Right kidney (tissue), 1 donor: ENCODE results near the gene UQCRH.
A peak's percentile ranks its signal among the peaks of the same experiment; 100 is the strongest.
"Not testable (repeated sequence)": the region's sequence is repeated elsewhere in the genome, so short reads cannot be mapped to it uniquely, and the experiment has no call there.

Experiments
- DNase-seq: peaks from one replicate; pipeline ENCODE4 v3.0.0-alpha.2; 2016

Gene UQCRH

DNA sequence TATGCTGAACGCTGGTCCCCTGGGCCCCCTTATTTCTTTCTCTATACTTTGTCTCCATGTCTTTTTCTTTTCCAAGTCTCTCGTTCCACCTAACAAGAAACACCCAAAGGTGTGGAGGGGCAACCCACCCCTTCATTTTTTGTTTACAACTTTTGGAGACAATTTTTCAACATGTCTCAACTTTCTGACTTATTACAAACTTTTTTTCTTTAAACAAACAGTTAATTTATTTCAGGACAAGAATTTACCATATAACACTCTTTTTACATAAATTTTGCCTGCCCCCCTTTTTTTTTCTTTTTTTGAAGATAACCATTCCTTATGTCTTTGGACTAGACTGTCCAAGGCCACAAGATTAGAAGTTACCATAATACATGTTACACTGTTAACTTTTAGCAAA, 26.9 kb downstream of the UQCRH start:
- not testable (repeated sequence) for DNase-seq

DNA sequence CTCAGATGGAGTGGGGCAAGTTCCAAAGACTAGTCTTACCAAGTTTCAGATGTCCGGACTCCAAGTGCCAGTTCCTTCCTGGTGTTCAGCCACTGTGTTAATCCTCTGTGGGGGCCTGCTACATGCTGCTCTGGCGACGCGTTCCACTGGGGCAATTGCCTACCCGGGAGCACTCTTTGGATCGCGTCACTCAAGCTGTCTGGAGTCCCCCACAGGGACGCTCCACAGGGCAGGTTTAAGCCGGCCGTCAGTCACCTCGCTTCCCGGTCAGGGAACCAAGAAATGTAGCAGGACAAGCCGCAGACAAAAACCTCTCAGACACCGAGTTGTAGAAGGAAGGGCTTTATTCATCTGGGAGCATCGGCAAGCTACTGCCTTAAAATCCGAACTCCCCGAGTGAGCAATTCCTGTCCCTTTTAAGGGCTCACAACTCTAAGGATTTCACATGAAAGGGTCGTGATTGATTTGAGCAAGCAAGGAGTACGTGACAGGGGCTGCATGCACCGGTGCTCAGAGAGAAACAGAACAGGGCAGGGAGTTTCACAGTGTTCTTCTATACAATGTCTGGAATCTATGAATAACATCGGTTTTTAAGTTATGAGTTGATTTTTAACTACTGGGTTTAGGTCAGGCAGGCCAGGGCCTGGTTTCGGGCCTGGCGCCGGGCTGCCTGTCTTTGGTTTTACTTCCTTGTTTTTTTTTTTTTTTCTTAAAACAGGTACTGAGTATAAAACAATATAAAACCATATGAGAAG, 28.5 kb downstream of the UQCRH start:
- DNase-seq = peak; percentile 64

DNA sequence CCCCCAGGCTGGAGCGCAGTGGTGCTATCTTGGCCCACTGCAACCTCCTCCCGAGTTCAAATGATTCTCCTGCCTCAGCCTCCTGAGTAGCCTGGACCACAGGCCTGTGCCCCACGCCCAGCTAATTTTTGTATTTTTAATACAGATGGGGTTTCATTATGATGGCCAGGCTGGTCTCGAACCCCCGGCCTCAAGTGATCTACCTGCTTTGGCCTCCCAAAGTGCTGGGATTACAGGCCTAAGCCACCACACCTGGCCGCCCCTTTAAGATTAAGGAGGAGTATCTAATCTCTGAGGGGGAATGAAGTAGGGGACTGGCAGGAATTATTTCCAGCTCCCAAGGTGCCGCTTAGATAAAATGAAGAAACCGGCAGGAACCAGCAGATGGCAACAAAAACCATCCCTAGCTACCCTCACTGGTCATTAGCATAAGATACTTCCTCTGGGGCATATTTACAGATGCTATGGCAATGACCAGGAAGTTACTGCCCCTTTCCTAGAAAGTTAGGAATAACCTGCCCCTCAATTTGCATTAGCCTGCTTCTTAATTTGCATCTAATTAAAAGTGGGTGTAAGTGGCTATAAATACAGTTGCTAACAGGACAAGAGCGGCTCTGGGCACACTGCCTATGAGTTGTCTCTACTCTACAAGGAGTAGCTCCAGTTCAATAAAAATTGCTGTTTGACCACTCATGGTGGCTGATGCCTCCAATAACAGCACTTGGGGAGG, 30.0 kb downstream of the UQCRH start:
- DNase-seq = peak; percentile 13

DNA sequence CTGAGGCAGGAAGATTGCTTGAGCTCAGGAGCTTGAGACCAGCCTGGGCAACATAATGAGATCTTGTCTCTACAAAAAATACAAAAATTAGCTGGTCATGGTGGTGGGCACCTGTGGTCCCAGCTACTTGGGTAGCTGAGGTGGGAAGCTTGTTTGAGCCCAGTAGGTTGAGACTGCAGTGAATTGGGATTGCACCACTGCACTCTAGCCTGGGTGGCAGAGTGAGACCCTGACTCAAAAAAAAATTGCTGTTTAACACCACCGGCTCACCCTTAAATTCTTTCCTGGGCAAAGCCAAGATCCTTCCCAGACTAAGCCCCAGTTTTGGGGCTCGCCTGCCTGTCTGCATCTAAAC, 30.5 kb downstream of the UQCRH start:
- DNase-seq = no peak

DNA sequence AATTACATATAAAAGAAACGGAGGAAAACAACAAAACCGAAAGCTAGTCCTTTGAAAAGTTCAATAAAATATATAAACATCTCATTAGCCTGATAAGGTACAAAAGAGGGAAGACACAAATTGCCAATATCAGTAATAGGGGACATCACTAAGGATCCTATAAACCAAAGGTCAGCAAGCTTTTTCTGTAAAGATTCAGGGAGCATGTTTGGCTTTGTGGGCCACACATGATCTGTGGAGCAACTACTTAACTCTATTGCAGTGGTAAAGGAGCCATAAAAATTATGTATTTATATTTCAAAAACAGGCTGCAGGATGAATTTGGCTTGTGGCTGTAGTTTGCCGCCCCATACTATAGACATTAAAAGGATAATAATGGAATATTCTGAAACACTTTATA, 31.6 kb downstream of the UQCRH start:
- DNase-seq = no peak

DNA sequence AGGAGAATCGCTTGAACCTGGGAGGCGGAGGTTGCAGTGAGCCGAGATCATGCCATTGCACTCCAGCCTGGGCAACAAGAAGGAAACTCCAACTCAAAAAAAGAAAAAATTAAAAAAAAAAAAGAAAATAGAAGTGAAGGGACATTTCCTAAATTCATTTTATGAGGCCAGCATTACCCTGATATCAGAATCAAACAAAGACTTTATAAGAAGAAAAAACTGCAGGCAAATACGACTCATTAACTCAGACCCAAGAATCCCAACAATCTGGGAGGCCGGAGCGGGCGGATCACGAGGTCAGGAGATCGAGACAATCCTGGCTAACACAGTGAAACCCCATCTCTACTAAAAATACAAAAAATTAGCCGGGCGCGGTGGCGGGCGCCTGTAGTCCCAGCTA, 33.9 kb downstream of the UQCRH start:
- not testable (repeated sequence) for DNase-seq

DNA sequence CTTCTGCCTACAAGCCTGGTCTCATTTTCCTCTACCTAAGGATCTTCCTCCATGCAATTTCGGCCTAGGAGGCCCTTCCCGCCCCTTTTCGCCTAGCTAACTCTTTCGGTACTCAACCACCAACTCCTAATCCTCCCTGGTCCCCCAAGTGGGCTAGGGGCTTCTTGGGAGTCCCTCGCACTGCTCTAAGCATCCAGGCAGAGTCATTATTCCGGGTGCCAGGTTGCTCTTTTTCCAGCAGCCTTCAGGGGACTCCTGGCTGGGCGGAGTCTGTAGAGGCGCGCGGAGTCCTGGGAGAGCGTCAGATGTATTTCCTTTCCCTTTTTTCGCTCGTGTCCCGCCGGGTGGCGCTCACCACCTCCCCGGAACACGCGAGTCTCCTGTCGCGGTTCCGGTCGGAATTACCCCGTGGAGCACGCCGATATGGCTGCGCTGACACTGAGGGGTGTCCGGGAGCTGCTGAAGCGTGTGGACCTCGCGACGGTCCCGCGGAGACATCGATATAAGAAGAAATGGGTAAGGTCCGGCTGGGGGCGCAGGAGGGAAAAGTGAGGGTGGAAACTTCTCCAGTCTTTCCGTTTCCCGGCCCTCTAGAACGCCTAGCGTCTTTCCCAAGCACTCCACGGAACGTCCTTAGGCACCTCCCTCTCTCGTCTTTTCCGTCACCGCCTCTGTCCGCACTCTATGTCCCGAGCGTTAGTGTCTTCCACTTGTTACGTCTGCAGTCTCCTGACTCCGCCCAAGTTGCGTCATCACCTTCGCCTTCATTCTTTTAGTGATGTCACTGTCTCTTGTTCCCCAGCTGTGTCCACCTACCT, 37.1 kb downstream of the UQCRH start, which contains the start of gene NSUN4:
NSUN4 (plus strand) TSS at position 404 of the 818 bp plus-strand sequence; CDS start at position 424, 20 bp downstream.
- peak; percentile 91 for DNase-seq

DNA sequence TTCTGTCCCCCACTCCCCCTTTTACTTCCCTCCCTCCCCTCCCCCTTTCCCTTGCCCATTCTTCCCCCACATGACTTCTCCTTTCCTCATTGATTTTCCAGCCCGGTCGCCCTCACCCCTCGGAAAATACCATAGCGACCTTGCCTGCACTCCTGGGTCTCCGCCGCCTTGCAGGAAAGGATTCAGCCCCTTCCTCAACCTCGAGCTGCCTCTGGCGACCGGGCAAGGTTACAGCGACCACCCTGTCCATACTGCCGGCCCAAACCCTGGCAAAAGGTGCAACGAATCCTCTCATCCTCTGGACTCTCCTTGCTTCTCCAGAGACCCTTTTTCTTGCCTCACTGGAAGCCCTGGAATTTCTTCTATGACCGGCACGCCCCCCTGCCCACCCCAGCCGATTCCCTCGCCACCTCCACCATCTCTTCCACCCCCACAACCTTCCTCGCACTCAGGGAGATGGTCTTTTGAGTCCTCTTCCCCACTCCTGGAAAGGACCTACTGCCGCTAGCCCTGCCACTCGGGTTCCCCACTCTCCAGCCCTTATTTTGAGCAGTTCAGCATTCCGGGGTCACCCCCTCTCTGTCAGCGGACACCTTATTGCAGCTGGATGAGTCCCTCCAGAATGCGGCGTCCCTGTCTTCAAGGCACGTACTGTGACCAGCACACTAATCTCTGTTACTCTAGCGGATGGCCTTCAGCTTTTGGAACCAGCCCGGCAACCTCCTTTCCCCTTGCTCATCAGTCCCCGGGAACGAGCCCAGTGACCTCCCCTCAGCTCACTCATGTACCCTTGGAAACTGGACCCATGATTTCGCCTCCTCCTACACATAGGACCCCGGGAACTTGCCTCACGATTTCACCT, 38.0 kb downstream of the UQCRH start:
- DNase-seq = peak; percentile 27

DNA sequence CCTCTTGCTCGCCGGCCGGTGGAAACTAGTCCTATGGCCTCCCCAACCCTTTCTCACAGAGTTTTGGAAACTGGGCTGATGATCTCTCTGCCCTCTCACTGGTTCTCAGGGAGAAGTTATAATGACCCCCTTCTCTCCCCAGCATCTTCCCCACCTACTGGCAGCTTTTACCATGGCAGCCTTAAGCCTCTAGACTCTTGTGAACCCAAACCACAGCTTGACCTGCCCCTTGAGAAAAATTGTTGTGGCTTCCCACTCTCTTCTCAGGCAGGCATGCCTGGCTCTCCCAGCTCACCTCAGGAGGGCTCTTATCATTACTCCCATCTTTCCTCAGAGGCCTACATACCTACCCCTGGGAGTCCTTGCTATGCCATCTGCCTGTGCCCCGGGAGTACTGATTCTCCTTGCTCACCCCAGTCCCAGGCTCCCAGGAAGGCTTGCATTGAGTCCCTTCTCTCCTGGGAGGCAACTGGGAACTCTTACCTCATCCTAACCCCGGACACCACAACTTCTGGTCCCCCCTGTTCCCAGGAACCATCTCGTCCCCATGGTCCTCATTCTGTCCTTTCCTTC, 38.7 kb downstream of the UQCRH start:
- no peak for DNase-seq

DNA sequence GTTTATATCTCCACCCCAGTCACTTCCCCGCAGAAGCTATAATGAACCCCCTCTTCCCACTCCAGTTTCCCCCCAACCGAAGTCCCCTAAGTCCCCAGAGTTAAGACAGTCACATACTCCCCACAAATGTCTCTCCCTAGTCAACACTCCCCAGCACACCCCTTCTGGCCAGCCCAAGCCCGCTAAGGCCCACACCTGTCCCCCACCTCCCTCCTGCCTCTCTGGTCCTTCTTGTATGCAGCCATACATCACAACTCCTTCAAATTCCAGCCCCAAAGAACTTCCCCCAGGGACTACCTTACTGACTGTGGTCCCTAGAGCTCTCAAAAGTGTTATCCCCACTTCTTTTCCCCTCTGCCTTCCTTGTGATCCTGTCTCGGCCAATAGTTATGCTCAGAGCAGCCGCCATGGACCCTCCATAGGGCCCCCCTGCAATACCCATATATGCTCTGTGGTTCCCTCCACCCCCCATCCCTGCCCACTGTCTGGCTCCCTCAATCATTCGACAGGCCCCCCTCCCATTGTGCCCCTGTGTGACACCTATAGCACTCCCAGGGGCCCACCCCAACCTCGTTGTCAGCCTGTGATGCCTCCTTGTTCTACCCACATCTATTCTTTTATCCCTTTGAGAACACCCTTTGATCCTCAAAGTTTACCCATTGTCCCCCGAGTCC, 39.3 kb downstream of the UQCRH start:
- no peak for DNase-seq

DNA sequence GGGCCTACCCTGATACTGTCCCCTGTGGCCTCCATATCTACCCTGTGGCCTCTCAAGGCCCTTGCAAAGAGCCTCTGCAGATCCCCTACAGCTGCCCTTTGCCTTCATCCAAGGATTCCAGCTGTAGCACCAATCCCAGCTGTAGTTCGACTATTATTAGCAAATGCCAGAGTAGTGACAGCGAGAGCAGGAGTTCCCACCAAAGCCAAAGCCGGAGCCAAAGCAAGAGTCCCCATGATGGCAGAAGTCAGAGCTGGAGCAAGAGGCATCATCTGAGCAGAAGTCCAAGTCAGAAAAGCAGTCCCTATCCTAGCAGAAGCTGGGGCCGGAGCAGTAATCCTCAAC, 39.8 kb downstream of the UQCRH start:
- no peak for DNase-seq

DNA sequence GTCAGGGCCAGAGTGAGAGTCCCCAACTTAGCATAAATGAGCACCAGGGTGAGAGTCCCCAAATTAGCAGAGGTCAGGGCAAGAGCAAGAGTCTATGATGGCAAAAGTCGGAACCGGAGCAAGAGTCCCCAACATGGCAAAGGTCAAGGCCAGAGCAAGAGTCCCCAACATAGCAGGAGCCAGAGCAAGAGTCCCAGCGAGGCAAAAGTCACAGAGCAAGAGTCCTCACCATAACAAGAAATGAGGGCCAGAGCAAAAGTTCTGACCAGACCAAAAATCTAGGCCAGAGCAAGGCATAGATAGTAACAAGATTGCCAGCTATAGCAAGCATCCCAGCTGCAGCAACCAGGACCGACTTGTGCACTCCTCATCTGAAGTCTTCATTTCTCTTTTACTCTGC, 40.2 kb downstream of the UQCRH start:
- no peak for DNase-seq

DNA sequence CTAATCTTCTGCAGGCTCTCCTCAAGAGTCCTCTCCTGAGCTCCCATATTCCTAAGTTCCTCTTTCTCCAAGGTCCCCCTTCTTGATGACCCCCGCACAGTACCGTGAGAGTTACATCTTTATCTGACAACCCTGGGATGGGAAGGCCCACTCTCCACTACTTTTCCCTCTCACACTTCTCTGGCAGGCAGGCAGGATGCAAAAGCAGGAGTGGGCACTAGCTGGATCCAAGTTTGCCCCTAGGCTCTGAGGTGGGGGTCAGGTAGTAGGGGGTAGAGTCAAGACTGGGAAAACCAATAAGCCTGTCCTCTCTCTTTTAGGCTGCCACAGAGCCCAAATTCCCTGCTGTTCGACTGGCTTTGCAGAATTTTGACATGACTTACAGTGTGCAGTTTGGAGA, 41.0 kb downstream of the UQCRH start:
- no peak for DNase-seq

DNA sequence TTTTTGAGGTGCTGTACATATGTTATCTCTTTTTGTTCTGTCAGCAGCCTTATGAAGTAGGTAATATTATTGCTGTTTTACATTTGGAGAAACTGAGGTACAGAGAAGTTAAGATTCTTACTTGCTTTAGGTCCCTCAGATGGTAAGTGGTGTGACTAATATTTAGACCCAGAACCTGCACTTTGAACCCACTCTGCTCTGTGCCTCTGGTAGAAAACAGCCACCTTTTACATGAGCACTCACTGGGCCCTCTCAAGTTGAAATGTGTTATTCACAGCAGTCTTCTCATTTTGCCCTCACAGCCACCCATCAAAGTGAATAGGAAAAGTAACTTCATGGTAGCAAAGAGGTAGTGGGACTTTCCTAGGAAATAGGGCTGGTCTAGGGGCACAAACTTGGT, 41.8 kb downstream of the UQCRH start:
- no peak for DNase-seq

DNA sequence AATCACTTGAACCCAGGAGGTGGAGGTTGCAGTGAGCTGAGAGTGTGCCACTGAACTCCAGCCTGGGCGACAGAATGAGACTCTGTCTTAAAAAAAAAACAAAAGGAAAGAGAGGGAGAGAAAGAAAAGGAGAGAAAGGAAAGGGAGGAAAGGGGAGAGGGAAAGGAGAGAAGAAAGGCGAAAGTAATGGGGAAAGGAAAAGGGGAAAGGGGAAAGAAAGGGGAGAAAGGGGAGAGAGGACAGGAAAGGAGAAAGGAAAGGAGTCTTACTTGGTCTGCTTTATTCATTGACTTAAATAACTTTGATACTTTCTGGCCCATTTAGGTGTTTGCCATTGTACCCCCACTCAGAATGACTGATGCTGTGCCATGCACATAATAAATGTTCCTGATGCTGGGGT, 48.9 kb downstream of the UQCRH start:
- no peak for DNase-seq

DNA sequence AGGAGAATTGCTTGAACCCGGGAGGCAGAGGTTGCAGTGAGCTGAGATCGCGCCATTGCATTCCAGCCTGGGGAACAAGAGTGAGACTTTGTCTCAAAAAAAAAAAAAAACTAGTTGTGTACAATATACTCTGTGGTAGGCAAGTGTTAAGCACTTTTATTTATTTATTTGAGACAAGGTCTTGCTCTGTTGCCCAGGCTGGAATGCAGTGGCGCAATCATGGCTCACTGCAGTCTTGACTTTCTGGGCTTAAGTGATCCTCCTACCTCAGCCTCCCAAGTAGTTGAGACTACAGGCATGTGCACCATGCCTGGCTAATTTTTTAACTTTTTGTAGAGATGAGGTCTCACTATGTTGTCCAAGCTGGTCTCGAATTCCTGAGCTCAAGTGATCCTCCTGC, 52.4 kb downstream of the UQCRH start:
- not testable (repeated sequence) for DNase-seq

DNA sequence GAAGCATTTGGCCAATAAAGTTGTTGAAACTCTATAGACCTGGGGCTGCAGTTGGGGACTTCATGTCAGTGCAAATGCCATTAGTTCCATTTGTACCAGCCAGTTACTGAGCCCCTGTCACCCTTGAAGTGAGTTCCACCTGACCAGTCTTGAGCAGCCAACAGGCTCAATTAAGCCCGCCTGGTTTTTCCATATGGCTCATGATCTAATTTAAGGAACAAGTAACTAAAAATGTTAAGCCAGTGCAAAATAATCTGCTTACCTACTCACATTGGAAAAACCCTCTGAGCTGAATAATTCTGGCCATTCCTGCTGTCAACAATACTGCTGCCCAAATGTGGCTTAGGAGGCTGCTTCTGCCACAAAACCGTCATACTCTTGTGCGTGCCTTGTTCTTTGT, 58.7 kb downstream of the UQCRH start:
- no peak for DNase-seq

DNA sequence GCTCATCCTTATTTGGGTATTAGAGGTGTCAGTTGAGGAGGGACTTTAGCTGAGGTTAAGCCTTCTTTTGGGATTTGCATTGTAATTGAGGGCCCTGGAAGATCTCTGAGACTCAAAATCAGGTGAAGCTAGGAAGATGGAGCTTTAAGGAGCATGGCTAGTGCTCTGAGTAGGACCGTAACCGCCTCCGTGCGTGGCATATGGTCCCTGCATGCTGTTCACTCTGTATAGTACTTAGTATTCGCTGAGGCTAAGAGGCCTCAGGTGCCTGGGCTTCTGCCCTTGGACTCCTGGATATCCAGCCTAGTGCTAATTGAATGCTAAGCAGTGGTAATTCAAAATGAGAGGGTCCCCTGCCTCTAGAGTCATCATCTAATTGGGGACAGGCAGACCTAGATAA, 59.6 kb downstream of the UQCRH start:
- DNase-seq = no peak

DNA sequence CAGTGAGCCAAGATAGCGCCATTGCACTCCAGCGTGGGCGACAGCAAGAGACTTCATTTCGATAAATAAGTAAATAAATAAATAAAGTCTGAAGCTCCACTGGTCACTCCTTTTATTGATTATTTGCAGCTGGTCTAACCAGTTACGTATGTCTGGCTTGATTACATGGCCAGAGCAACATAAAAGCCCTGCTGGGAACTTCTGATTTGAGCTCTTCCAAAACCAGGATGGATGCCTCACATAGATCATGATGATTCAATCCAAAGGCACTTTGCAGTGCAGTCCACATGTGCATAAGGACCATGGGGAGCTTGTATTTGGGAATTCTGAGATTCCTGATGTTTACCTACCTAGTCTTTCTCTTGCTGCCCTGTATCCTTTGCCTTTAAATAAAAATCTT, 61.1 kb downstream of the UQCRH start:
- DNase-seq = no peak

DNA sequence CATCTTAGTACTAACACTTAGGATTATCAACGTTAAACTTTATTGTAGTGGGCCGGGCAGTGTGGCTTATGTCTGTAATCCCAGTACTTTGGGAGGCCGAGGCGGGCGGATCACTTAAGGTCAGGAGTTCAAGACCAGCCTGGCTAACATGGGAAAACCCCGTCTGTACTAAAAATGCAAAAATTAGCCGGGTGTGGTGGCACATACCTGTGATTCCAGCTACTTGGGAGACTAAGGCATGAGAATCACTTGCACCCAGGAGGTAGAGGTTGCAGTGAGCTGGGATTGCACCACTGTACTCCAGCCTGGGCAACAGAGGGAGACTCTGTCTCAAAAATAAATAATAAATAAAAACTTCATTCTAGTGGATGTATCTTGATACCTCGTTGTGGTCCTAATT, 62.3 kb downstream of the UQCRH start:
- not testable (repeated sequence) for DNase-seq
